Fibroblast of upper back skin (primary cell): ENCODE data around the gene CFB.
A peak's percentile ranks its signal among the peaks of the same experiment; 100 is the strongest.
"Not testable (repeated sequence)": the region's sequence is repeated elsewhere in the genome, so short reads cannot be mapped to it uniquely, and the experiment has no call there.

Source experiments
- DNase-seq: peaks from one replicate; pipeline ENCODE4 v3.0.0-alpha.2; 2013

CFB gene

GRCh38 chr6:31945507-31946369, at the start of gene CFB:
TSS of gene CFB (plus strand) at chr6:31946095. CDS start at chr6:31946222, 127 bp downstream.
- DNase-seq = peak; percentile 83

GRCh38 chr6:31896493-31896855, 49.4 kb upstream of the CFB start:
- DNase-seq = no peak

GRCh38 chr6:31896856-31897611, 48.9 kb upstream of the CFB start:
- no peak for DNase-seq

- peak; percentile 72 for DNase-seq
Measured at GRCh38 chr6:31897612-31898382, 48.1 kb upstream of the CFB start, which contains the start of gene EHMT2. TSS of gene EHMT2 (minus strand) at chr6:31897698. CDS start at chr6:31897677, 21 bp downstream.

GRCh38 chr6:31898383-31899011, 47.4 kb upstream of the CFB start:
- peak; percentile 21 for DNase-seq

GRCh38 chr6:31899215-31899614, 46.7 kb upstream of the CFB start:
- DNase-seq = no peak

GRCh38 chr6:31899882-31900722, 45.8 kb upstream of the CFB start:
- no peak for DNase-seq

GRCh38 chr6:31900917-31901414, 44.9 kb upstream of the CFB start:
- DNase-seq = no peak

- DNase-seq = peak; percentile 53
Measured at GRCh38 chr6:31901415-31901952, 44.4 kb upstream of the CFB start.

GRCh38 chr6:31901953-31902643, 43.8 kb upstream of the CFB start, which contains the start of gene ZBTB12:
TSS of gene ZBTB12 (minus strand) at chr6:31902086. CDS start at chr6:31901305, 781 bp downstream.
- peak; percentile 97 for DNase-seq

- DNase-seq = no peak
Measured at GRCh38 chr6:31903957-31904356, 41.9 kb upstream of the CFB start.

- DNase-seq = no peak
Measured at GRCh38 chr6:31905041-31905440, 40.9 kb upstream of the CFB start.

- DNase-seq = no peak
Measured at GRCh38 chr6:31906122-31906521, 39.8 kb upstream of the CFB start.

GRCh38 chr6:31906727-31907126, 39.2 kb upstream of the CFB start:
- DNase-seq = not testable (repeated sequence)

- DNase-seq = peak; percentile 76
Measured at GRCh38 chr6:31907158-31907813, 38.6 kb upstream of the CFB start.

- not testable (repeated sequence) for DNase-seq
Measured at GRCh38 chr6:31908255-31908654, 37.6 kb upstream of the CFB start.

- DNase-seq = peak; percentile 31
Measured at GRCh38 chr6:31908791-31909190, 37.1 kb upstream of the CFB start.

GRCh38 chr6:31909298-31909697, 36.6 kb upstream of the CFB start:
- DNase-seq = not testable (repeated sequence)

GRCh38 chr6:31911826-31912585, 33.9 kb upstream of the CFB start:
- no peak for DNase-seq
